Trophoblast cell (in vitro differentiated cells and primary cell): ENCODE measurements around the gene GH2.
A peak's percentile ranks its signal among the peaks of the same experiment; 100 is the strongest.

Experiments used
- DNase-seq, 2 donors: peaks; one replicate each; pipeline ENCODE4 v3.0.0-alpha.2; 2016
- H2AFZ ChIP-seq: 2 replicates; pipeline ENCODE4 v1.6.1; 2013; ENCODE audit warnings: low read length, moderate library complexity, mild to moderate bottlenecking; ENCODE audit not compliant: insufficient read depth, poor library complexity
- H2AK5ac ChIP-seq: 2 replicates; pipeline ENCODE4 v1.6.1; 2013; ENCODE audit warnings: mild to moderate bottlenecking, low read length
- H2BK120ac ChIP-seq: 2 replicates; pipeline ENCODE4 v1.6.1; 2013; ENCODE audit warnings: low read length, mild to moderate bottlenecking, moderate library complexity; ENCODE audit not compliant: insufficient read depth, poor library complexity
- H2BK12ac ChIP-seq: 2 replicates; pipeline ENCODE4 v1.6.1; 2013; ENCODE audit warnings: mild to moderate bottlenecking, low read length, moderate library complexity
- H2BK5ac ChIP-seq: 2 replicates; pipeline ENCODE4 v1.6.1; 2013; ENCODE audit warnings: low read length, low read depth, moderate library complexity, mild to moderate bottlenecking; ENCODE audit not compliant: poor library complexity
- H3K14ac ChIP-seq: 2 replicates; pipeline ENCODE4 v1.6.1; 2013; ENCODE audit warnings: mild to moderate bottlenecking, low read length
- H3K18ac ChIP-seq: 2 replicates; pipeline ENCODE4 v1.6.1; 2013; ENCODE audit warnings: mild to moderate bottlenecking, low read length
- H3K23ac ChIP-seq: 2 replicates; pipeline ENCODE4 v1.6.1; 2013; ENCODE audit warnings: low read length
- H3K27ac ChIP-seq: 2 replicates; pipeline ENCODE4 v1.5.1; 2013; ENCODE audit warnings: low read depth, mild to moderate bottlenecking, inconsistent platforms, low read length, moderate library complexity
- H3K27me3 ChIP-seq: 2 replicates; pipeline ENCODE4 v1.6.1; 2013; ENCODE audit warnings: inconsistent platforms, mild to moderate bottlenecking, low read length, moderate library complexity; ENCODE audit not compliant: insufficient read depth
- H3K36me3 ChIP-seq, 2 experiments: 1 replicate in 1 of 2; 2 replicates in 1 of 2; pipeline ENCODE4 v1.6.1; 2013; ENCODE audit warnings: low read length in 2 of 2, mild to moderate bottlenecking in 2 of 2, moderate library complexity in 1 of 2; ENCODE audit not compliant: insufficient read depth in 2 of 2, control insufficient read depth in 1 of 2
- H3K4ac ChIP-seq: 2 replicates; pipeline ENCODE4 v1.6.1; 2013; ENCODE audit warnings: low read depth, mild to moderate bottlenecking, low read length, moderate library complexity
- H3K4me1 ChIP-seq, 2 experiments: 1 replicate in 1 of 2; 2 replicates in 1 of 2; pipeline ENCODE4 v1.6.1; 2013; ENCODE audit warnings: low read length in 2 of 2, mild to moderate bottlenecking in 2 of 2, moderate library complexity in 1 of 2; ENCODE audit not compliant: insufficient read depth in 2 of 2, control insufficient read depth in 1 of 2
- H3K4me2 ChIP-seq: 2 replicates; pipeline ENCODE4 v1.6.1; 2013; ENCODE audit warnings: inconsistent platforms, mild to moderate bottlenecking, low read length, moderate library complexity
- H3K4me3 ChIP-seq: 2 replicates; pipeline ENCODE4 v1.5.1; 2013; ENCODE audit warnings: mild to moderate bottlenecking, low read depth, low read length, inconsistent platforms
- H3K79me1 ChIP-seq: one replicate; pipeline ENCODE4 v1.6.1; 2013; ENCODE audit warnings: low read length
- H3K79me2 ChIP-seq: 2 replicates; pipeline ENCODE4 v1.6.1; 2013; ENCODE audit warnings: low read length, mild to moderate bottlenecking; ENCODE audit not compliant: control insufficient read depth, insufficient read depth, poor library complexity
- H3K9ac ChIP-seq: 2 replicates; pipeline ENCODE4 v1.6.1; 2013; ENCODE audit warnings: mild to moderate bottlenecking, low read length
- H3K9me3 ChIP-seq: 2 replicates; pipeline ENCODE4 v1.6.1; 2013; ENCODE audit warnings: low read depth, mild to moderate bottlenecking, control low read depth, inconsistent platforms, low read length; ENCODE audit not compliant: insufficient read depth
- H4K12ac ChIP-seq: 2 replicates; pipeline ENCODE4 v1.6.1; 2013; ENCODE audit warnings: low read depth, mild to moderate bottlenecking, low read length, moderate library complexity
- H4K8ac ChIP-seq: 2 replicates; pipeline ENCODE4 v1.6.1; 2013; ENCODE audit warnings: low read depth, mild to moderate bottlenecking, low read length, moderate library complexity
- H4K91ac ChIP-seq: one replicate; pipeline ENCODE4 v1.6.1; 2013; ENCODE audit warnings: low read depth, mild to moderate bottlenecking, low read length, moderate library complexity
- WGBS: extraction: QIAGEN DNeasy Blood & Tissue Kit; methylation state at CpG from one replicate; pipeline ENCODE4 v1.1.7; 2013; ENCODE audit warnings: missing lambda C conversion rate; ENCODE audit not compliant: insufficient read length, insufficient coverage; ENCODE audit errors: extremely low coverage; 5-methylcytosine and 5-hydroxymethylcytosine counted together

The GH2 gene

DNA sequence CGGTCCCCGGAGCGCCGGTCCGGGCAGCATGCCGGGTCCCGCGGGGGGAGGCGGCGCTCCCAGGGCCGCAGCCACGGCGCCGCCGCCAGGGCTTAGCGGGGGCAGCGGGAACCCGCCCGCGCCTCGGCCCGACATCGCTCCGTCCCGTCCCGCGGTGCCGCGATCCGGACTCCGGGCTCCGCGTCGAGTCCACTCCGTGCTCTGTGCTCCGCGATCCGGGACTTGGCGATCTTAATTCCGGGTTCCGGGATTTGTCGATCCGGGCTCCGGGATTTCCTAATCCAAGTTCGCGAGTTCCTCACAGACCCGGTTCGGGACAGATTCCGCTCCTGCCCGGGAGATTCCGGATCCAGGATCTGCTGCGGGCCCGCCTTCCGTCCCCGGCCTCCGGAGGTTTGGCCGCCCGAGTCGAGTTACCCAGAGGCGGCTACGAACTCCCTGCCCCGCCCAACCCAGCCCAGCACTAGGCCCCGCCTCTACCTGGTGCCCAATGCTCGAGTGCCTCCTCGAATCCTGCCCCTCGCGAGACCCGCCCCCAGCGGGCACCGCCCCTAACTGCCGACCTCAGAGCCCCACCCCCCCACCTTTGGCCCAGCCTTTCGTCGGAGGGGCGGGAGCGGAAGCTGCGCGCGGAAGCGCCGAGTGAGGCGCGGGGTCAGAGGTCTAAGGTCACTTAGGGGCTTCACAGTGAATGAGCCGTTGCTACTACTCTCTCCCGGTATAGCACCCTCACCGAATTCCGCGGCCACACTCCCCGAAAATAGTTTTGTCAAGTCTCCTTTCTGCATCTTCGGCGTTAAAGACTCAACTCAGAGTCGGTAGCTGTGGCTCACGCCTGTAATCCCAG is 39.0 kb downstream of the GH2 start, which contains the start of gene SMARCD2:
SMARCD2 (minus strand) TSS at position 146 of the 847 bp plus-strand sequence; CDS start at position 135, 11 bp downstream.
- peak within 1 kb of the TSS; percentile 77 for H3K18ac ChIP-seq
- H3K36me3 ChIP-seq = no peaks in the 10 kb centered on the region
- H3K79me2 ChIP-seq = peaks cover 27% of the 10 kb centered on the region
- H4K91ac ChIP-seq = peak within 1 kb of the TSS; percentile 70
- H4K8ac ChIP-seq = peak within 1 kb of the TSS; percentile 96
- H3K4ac ChIP-seq = peak within 1 kb of the TSS; percentile 64
- H2AK5ac ChIP-seq = peak within 1 kb of the TSS; percentile 56
- peak within 1 kb of the TSS; percentile 72 for H3K9ac ChIP-seq
- H3K27me3 ChIP-seq = no peaks in the 10 kb centered on the region
- WGBS = no CpG with 5 or more reads among the region's 92 CpGs
- H3K4me2 ChIP-seq = peak within 1 kb of the TSS; percentile 83
- H3K14ac ChIP-seq = peak within 1 kb of the TSS; percentile 77
- peak within 1 kb of the TSS; percentile 73 for H2BK5ac ChIP-seq
- peak within 1 kb of the TSS; percentile 81 for H3K27ac ChIP-seq
- H3K4me1 ChIP-seq = peaks cover 25 to 29% of the 10 kb centered on the region in 2 experiments
- H2AFZ ChIP-seq = peak within 1 kb of the TSS; percentile 80
- peak; percentile 98 for DNase-seq
- H3K4me3 ChIP-seq = peak within 1 kb of the TSS; percentile 84
- no peak within 1 kb of the TSS for H2BK12ac ChIP-seq
- H3K23ac ChIP-seq = no peak within 1 kb of the TSS
- peaks cover 6% of the 10 kb centered on the region for H3K9me3 ChIP-seq
- H3K79me1 ChIP-seq = peaks cover 11% of the 10 kb centered on the region
- H4K12ac ChIP-seq = peak within 1 kb of the TSS; percentile 84
- H2BK120ac ChIP-seq = peak within 1 kb of the TSS; percentile 65

DNA sequence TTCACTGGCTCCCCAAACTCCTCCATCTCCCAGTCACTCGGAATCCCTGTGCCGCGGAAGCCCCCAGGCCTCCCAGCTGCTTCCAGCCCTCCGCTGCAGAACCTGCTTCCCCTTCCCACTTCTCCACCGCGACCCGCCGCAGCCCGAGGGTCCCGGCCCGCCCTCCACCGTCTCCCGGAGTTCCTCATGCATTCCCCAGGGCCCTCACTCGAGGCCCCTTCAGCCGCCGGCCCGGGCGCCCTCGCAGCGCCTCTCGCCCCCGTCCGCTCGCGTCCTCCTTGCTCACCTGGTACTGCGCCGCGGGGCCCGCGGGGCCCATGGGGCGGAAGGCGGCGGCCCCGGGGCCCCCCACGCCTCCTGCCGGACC is 39.6 kb downstream of the GH2 start:
- Histone ChIP-seq H2AFZ (peak overlapping the region; percentile 66), H2BK12ac (no peak overlapping the region), H3K4me2 (peak overlapping the region; percentile 83), H3K23ac (no peak overlapping the region), H3K36me3 (peaks cover 0 to 5% of the 10 kb centered on the region in 2 experiments), H3K14ac (peak overlapping the region; percentile 77), H3K4ac (peak overlapping the region; percentile 64), H2AK5ac (peak overlapping the region; percentile 56), H4K8ac (peak overlapping the region; percentile 43), H3K79me1 (peaks cover 11% of the 10 kb centered on the region), H3K9ac (peak overlapping the region; percentile 72), H3K79me2 (peaks cover 30% of the 10 kb centered on the region), H4K12ac (peak overlapping the region; percentile 41), H3K27ac (peak overlapping the region; percentile 81), H2BK120ac (peak overlapping the region; percentile 61), H3K27me3 (no peaks in the 10 kb centered on the region), H3K18ac (peak overlapping the region; percentile 77), H3K4me1 (peaks cover 25 to 29% of the 10 kb centered on the region in 2 experiments), H2BK5ac (peak overlapping the region; percentile 73), H4K91ac (peak overlapping the region; percentile 70), H3K9me3 (peaks cover 4% of the 10 kb centered on the region), H3K4me3 (peak overlapping the region; percentile 84)
- no peak for DNase-seq
- no CpG with 5 or more reads among the region's 36 CpGs for WGBS

DNA sequence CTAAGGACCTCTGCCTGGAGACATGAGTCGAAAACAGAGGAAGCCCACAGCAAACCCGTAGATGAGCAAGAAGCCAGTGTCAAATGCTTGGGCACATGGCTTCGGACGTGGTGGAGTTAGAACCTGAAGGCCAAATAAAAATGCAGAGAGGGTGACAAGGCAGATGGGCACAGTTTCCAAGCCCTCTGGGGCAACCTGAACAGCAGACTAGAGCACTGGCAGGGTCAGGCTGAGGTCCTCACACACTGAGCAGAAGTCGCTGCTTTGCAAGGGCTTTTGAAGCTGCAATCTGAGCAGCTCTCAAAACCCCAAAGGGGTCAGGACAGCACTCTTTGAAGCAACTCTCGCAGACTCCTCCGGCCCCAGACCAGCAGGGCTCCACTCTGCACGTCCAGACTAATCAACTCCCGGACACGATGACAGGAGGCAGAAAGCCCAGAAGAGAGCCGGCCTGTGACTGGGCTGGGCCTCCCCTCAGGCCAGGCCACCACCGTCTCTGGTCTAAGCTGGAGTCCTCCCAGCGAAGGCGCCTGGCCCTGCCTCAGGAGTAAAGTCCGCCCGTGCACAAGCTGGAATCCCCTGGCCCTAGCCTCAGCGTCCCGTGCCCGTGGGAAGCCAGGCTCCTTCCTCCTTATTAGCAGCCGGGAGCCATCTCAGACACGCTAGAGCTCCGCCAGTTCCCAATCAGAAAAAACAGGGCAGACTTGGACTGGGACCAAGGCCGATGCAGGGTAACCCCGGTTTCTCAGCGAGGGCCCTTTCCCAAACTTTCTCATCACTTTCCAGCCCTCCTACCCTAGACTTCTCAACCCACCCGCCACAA is 40.2 kb downstream of the GH2 start:
- peaks cover 4% of the 10 kb centered on the region for H3K9me3 ChIP-seq
- peak overlapping the region; percentile 77 for H3K14ac ChIP-seq
- peak overlapping the region; percentile 66 for H2AFZ ChIP-seq
- peaks cover 30% of the 10 kb centered on the region for H3K79me2 ChIP-seq
- peaks cover 25 to 29% of the 10 kb centered on the region in 2 experiments for H3K4me1 ChIP-seq
- no CpG with 5 or more reads among the region's 26 CpGs for WGBS
- H3K9ac ChIP-seq = peak overlapping the region; percentile 72
- peak; percentile 59 to 71 for DNase-seq
- no peak overlapping the region for H2BK12ac ChIP-seq
- peak overlapping the region; percentile 64 for H3K4ac ChIP-seq
- H3K4me3 ChIP-seq = peak overlapping the region; percentile 84
- H3K23ac ChIP-seq = peak overlapping the region; percentile 33
- peak overlapping the region; percentile 41 for H4K12ac ChIP-seq
- H3K27me3 ChIP-seq = no peaks in the 10 kb centered on the region
- H3K4me2 ChIP-seq = peak overlapping the region; percentile 83
- peaks cover 5 to 9% of the 10 kb centered on the region in 2 experiments for H3K36me3 ChIP-seq
- peak overlapping the region; percentile 77 for H3K18ac ChIP-seq
- H2BK120ac ChIP-seq = no peak overlapping the region
- H2BK5ac ChIP-seq = no peak overlapping the region
- H2AK5ac ChIP-seq = no peak overlapping the region
- H3K79me1 ChIP-seq = peaks cover 11% of the 10 kb centered on the region
- peak overlapping the region; percentile 70 for H4K91ac ChIP-seq
- peak overlapping the region; percentile 43 for H4K8ac ChIP-seq
- peak overlapping the region; percentile 81 for H3K27ac ChIP-seq

DNA sequence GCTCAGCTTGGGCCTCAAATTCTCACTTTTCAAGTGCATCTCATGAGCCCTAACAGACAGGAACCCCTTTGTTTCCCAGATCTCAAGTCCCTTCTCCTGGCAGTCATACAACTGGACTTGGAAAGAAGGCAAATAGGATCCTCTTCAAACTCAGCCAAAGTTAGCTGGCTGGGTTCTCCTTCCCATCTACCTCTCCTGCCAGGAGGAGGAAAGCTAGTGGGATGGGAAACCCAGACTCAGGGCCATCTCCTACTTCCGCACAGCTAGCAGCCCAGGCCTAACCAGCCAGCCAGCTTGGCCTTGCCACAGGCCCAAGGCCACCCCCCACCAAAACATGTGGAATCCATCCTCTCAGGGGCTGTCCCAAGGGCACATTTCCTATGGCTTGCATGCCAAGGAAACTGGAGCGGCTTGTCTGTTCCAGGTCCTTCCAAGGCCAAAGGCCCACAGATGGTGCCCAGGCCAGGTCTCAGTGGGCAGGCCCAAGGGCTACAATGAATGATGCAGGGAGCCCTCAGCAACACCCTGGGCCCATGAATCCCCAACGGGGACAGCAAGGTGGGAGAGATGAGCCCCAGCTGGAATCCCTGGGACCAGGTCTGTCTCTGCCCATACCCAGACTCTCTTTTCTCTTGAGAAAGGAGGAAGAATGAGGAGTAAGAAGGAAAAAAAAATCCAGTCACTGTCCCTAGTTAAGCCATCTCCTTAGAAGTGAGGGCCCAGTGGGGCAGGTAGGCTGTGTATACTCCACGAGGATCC is 41.0 kb downstream of the GH2 start:
- Histone ChIP-seq H3K79me1 (peaks cover 11% of the 10 kb centered on the region), H3K79me2 (peaks cover 30% of the 10 kb centered on the region), H3K4me3 (no peak overlapping the region), H3K4me2 (peak overlapping the region; percentile 83), H2AFZ (no peak overlapping the region), H3K9ac (peak overlapping the region; percentile 24), H3K14ac (no peak overlapping the region), H4K8ac (no peak overlapping the region), H2AK5ac (no peak overlapping the region), H2BK120ac (no peak overlapping the region), H3K9me3 (peaks cover 4% of the 10 kb centered on the region), H3K36me3 (peaks cover 9 to 14% of the 10 kb centered on the region in 2 experiments), H3K18ac (no peak overlapping the region), H4K12ac (no peak overlapping the region), H4K91ac (no peak overlapping the region), H3K27ac (no peak overlapping the region), H2BK12ac (no peak overlapping the region), H3K27me3 (no peaks in the 10 kb centered on the region), H3K4ac (peak overlapping the region; percentile 23), H3K23ac (no peak overlapping the region), H3K4me1 (peaks cover 25 to 29% of the 10 kb centered on the region in 2 experiments), H2BK5ac (no peak overlapping the region)
- WGBS = no CpG with 5 or more reads among the region's 4 CpGs
- DNase-seq = no peak
